ENCODE results near the gene HSBP1. TPM values are rescaled to one million over a fixed set of nuclear protein-coding genes. Genes with fewer than 3 reads are reported as not detected.

Gene HSBP1
- 17.6 and 22.8 TPM in 2 replicates for total RNA-seq (2014; rRNA removed; shearing (Covaris generic))

GRCh38 chr16:83807710-83808572 lies at the start of gene HSBP1:
HSBP1 (plus strand) TSS chr16:83807978; CDS start chr16:83808077, 99 bp downstream.
- peak; percentile 93 for DNase-seq (ENCODE audit: low read depth)

- no peak for DNase-seq (ENCODE audit: low read depth)
These were observed 45.4 kb upstream of the HSBP1 start for GRCh38 chr16:83762141-83762991.

GRCh38 chr16:83762992-83763358 lies 44.8 kb upstream of the HSBP1 start:
- DNase-seq (ENCODE audit: low read depth): no peak

GRCh38 chr16:83768986-83769385 lies 38.8 kb upstream of the HSBP1 start:
- DNase-seq (ENCODE audit: low read depth): no peak

GRCh38 chr16:83769397-83770008 lies 38.3 kb upstream of the HSBP1 start:
- no peak for DNase-seq (ENCODE audit: low read depth)

- DNase-seq (ENCODE audit: low read depth): no peak
These were observed 36.4 kb upstream of the HSBP1 start for GRCh38 chr16:83771306-83771942.

GRCh38 chr16:83772806-83773205 lies 35.0 kb upstream of the HSBP1 start:
- no peak for DNase-seq (ENCODE audit: low read depth)

GRCh38 chr16:83774066-83774465 lies 33.7 kb upstream of the HSBP1 start:
- DNase-seq (ENCODE audit: low read depth): no peak

- DNase-seq (ENCODE audit: low read depth): no peak
These were observed 30.8 kb upstream of the HSBP1 start for GRCh38 chr16:83776944-83777343.

GRCh38 chr16:83779886-83780285 lies 27.9 kb upstream of the HSBP1 start:
- peak; percentile 15 for DNase-seq (ENCODE audit: low read depth)

GRCh38 chr16:83785455-83785854 lies 22.3 kb upstream of the HSBP1 start:
- no peak for DNase-seq (ENCODE audit: low read depth)

- no peak for DNase-seq (ENCODE audit: low read depth)
These were observed 18.0 kb upstream of the HSBP1 start for GRCh38 chr16:83789642-83790401.

GRCh38 chr16:83791916-83792315 lies 15.9 kb upstream of the HSBP1 start:
- DNase-seq (ENCODE audit: low read depth): no peak

- DNase-seq (ENCODE audit: low read depth): no peak
These were observed 15.4 kb upstream of the HSBP1 start for GRCh38 chr16:83792391-83792790.

GRCh38 chr16:83793179-83793578 lies 14.6 kb upstream of the HSBP1 start:
- no peak for DNase-seq (ENCODE audit: low read depth)

- no peak for DNase-seq (ENCODE audit: low read depth)
These were observed 12.8 kb upstream of the HSBP1 start for GRCh38 chr16:83794860-83795554.

- DNase-seq (ENCODE audit: low read depth): no peak
These were observed 10.8 kb upstream of the HSBP1 start for GRCh38 chr16:83797013-83797412.

- no peak for DNase-seq (ENCODE audit: low read depth)
These were observed 8.4 kb upstream of the HSBP1 start for GRCh38 chr16:83799336-83799735.

- peak; percentile 30 for DNase-seq (ENCODE audit: low read depth)
These were observed 5.6 kb upstream of the HSBP1 start for GRCh38 chr16:83802135-83802534.

GRCh38 chr16:83802554-83803205 lies 5.1 kb upstream of the HSBP1 start:
- DNase-seq (ENCODE audit: low read depth): no peak
